ENCODE results near the gene ADM5.

ADM5 gene, protein sequence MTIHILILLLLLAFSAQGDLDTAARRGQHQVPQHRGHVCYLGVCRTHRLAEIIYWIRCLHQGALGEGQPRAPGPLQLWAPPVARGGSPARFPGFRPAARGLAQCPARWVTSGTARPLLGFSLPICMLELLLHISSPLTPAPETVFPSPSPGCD

DNA sequence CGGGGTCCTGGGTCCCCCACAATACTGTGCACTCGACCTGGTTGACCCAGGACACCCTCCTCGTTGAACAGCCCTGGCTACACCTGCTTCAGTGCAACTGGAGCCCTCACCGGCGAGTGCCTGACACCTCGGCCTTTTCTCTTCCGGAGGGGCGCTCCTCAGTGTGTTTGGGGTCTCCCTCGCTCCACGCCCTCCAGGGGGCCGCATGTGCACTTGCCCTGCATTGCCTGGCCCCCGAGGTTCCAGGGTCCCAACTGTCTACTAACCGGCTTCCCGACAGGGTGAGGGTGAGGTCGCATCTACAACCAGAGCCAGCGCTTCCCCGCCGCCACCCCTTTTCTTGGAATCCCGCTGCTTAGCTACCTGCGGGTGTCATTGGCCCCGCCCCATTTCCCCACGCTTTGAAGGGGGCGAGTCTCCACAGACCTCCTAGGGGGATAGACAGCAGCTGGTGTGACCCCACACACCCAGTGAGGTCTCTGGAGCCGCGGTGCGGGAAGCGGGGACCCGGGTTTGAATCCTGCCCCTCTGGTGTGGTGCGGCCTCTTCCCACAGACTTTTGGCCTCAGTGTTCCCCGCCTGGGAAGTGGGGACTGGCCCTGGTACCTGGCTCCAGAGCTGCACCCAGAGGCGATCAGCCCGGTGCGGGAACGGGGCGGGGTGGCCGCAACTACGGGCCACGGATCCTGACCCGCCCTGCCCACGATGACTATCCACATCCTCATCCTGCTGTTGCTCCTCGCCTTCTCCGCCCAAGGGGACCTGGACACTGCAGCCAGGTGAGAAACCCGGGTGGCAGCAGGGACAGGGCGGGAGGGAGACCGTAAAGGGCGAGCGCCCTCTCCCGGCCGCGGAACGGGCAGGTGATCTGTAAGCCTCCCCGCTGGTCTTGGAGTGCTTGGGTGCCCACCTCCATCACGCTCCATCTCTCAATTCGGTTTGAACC, at the start of gene ADM5:
TSS of gene ADM5 (plus strand) at position 462 of the 946 bp plus-strand sequence. CDS start at position 706, 244 bp downstream.
- DNase-seq = peak in 1 of 2 donors; percentile 1

DNA sequence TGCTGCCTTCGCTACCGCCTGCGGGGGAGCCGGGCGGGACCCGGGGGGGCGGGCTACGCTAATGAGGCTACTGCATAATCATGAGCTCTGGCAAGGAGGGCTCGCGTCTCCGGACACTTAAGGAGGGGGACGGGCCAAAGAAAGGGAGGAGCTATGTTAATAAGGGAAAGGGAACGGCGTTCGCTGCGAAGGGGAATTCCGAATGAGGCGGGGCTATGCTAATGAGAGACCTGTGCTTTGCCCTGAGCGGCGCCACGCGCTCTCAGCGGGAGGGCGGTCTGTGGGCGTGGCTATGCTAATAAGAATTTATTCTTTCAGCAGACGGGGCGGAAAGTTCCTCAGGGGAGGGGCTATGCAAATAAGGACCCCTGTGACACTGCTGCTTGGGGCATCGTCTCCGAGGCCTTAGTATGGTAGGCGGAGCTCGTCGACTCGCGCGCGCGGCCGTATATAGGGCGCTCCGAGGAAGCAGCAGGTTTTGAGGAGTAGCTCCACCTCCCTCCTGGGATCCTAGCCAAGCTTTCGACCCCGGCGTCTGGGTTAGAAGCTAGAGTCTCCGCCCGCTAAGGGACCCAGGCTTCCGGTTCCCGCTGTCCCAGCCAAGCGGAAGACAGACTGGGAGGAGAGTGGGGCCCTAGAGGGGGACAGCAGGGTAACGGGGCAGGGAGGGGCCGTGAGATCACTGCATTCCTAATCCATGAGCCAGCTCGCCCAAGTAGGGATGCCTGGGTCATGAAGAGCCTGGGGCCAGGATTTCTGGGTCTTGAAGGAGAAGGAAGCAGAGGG, 49.1 kb upstream of the ADM5 start, which contains the start of gene RRAS:
TSS of gene RRAS (minus strand) at position 31 of the 786 bp plus-strand sequence. CDS start 45 bp downstream, outside the sequence.
- DNase-seq = peak; percentile 98 to 99

DNA sequence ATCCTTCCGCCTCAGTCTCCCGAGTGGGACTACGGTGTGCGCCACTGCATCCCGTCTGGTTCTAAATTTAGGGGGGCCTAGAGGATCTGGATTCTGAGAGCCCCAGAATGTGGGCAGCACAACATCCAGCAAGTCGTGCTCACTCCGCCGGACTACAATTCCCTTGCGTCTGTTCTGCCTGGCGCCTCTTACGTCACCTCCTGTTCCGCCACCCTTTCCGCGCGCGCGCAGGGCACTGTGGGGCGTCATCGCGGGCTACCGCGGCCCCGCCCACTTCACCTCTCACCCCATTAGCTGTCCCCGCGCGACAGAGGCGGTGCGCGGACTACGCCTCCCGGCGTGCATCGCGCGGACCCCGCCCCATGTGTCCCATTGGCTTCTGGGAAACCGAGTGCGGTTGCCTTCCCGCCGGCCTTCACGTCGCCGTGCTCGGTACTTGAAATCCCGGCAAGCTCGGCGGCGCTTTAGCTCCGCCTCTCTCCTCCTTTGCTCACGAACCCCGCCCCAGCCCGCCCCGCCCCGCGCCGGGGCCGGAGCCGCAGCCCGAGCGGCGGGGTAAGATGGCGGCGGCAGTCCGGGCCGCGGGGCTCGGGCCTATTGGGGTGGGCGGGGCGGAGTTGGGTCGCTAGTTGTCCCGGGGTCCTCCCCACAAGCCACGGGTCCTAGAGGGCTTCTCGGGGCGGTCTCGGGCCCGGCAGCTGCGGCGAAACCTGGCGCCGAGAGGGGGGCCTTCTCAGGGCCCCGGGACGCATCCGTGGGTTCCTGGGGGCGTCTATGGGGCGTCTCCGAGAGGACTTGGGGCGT, 47.5 kb upstream of the ADM5 start, which contains the start of gene SCAF1:
TSS of gene SCAF1 (plus strand) at position 522 of the 804 bp plus-strand sequence. CDS start 2,818 bp downstream, outside the sequence.
- DNase-seq = peak; percentile 98 to 99

DNA sequence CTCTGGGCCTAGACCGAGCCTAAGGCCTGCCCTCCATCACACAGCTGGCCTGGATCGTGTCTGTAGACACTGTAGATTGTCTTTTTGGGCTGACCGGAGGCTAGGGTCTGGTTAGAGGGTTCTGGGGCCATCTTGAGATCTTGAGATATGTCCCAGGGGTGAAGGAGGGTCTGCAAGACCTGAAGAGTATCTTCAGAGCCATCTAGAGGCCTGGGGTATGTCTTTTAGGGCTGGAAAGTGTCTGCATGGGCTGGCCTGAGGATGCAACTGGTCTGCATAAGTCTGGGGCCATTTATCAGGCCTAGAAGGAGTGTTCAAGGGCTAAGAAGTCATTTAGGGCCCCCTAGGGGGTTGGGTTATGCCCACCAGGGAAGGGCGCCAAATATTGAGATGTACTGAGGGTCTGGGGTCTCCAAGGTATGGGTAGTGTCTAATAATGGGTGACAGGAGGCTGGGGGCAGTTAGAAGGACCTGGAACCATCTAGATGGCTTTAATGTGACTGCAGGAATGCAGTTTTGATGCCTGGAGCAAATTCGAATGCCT, 46.8 kb upstream of the ADM5 start:
- DNase-seq = no peak

DNA sequence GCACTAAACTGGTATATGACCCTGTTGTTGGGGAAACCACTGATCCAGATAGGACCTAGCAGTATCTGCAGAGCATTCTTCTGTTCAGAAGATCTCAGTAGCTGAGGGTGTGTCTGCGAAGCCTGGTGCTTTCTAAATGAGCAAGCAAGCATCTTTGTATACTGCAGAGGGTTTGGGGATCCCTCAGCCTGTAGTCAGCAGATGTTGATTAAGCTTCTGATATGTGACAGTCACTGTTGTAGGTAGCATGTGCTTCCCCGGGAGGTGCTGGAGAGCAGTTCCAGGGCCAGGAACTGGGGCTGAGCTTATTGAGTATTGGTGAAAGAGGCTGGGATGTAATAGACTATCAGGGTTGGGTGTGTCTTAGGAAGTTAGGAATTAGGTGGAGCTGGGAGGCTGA, 45.9 kb upstream of the ADM5 start:
- DNase-seq = no peak

DNA sequence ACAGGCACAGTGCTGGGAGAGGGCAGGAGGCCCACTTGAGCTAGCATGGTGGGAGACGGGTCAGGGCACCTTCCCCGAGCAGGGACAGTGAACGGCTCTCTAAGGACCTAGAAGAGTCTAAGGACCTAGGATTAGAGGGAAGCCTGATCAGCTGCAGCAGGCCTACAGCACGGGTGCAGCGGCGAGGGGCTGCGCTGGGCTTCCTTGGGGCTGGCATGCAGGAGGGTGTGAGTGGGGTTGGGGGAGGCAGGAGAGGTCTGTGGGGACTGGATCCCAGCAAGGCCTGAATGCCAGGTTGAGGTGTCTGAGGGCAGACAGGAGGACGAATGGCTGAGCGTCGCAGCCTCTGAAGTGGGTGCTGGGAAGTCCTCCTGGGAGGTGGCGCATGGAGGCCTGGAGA, 43.8 kb upstream of the ADM5 start:
- DNase-seq = no peak

DNA sequence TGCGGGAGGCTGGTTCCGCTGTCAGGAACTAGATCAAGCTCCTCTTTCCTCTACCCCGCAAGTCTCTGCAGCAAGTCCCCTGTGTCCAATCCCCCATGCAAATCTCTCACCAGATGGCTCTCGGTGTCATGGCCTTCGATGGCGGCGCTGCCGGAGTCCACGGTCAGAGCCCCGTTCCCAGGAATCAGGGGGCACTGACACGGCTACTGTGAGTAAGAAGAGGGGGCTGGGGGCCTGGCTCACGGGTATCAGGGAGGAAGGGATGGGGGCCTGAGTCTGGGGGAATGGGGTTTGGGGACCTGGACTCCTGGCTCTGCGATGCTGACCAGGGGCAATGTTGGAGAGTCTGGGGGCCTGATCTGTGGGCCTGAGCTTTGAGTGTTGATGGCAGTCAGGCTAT, 43.4 kb upstream of the ADM5 start:
- no peak for DNase-seq

DNA sequence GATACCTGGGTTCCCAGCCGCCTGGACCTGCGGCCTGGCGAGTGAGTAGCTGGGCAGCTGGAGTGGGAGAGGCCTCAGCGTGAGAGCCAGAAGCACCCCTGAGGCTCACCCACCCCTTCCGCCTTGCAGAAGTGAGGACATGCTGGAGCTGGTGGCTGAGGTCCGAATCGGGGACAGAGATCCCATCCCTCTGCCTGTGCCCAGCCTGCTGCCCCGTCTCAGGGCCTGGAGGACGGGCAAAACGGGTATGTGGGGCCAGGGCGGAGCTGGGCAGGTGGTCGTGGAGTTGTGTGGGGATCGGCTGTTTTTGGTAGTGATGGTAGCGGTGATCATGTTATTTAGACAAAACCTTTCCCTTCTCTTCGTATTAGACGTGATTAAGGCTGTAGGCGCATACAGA, 42.8 kb upstream of the ADM5 start:
- no peak for DNase-seq

DNA sequence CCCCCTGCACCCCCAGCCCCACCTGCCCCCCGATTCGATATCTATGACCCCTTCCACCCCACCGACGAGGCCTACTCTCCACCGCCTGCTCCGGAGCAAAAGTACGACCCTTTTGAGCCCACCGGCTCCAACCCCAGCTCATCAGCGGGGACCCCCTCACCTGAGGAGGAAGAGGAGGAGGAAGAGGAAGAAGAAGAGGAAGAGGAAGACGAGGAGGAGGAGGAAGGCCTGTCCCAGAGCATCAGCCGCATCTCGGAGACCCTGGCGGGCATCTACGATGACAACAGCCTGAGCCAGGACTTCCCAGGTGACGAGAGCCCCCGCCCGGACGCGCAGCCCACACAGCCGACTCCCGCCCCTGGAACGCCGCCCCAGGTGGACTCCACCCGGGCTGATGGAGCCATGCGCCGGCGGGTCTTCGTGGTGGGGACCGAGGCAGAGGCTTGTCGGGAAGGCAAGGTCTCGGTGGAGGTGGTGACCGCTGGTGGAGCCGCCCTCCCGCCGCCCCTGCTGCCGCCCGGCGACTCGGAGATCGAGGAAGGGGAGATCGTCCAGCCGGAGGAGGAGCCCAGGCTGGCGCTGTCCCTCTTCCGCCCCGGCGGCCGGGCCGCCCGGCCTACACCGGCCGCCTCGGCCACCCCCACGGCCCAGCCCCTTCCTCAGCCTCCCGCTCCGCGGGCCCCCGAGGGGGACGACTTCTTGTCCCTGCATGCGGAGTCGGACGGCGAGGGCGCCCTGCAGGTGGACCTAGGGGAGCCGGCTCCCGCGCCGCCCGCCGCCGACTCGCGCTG, 38.2 kb upstream of the ADM5 start:
- no peak for DNase-seq

DNA sequence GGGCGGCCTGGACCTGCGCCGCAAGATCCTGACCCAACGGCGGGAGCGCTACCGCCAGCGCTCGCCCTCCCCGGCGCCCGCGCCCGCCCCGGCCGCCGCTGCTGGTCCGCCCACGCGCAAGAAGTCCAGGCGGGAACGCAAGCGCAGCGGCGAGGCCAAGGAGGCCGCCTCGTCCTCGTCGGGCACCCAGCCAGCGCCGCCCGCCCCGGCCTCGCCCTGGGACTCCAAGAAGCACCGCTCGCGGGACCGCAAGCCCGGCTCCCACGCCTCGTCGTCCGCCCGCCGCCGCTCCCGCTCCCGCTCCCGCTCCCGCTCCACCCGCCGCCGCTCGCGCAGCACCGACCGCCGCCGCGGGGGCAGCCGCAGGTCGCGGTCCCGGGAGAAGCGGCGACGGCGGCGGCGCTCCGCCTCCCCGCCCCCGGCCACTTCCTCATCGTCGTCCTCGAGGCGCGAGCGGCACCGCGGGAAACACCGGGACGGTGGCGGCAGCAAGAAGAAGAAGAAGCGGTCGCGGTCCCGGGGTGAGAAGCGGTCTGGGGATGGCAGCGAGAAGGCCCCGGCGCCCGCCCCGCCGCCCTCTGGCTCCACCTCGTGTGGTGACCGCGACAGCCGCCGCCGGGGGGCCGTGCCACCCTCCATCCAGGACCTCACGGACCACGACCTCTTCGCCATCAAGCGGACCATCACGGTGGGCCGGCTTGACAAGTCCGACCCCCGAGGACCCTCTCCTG, 37.4 kb upstream of the ADM5 start:
- no peak for DNase-seq

DNA sequence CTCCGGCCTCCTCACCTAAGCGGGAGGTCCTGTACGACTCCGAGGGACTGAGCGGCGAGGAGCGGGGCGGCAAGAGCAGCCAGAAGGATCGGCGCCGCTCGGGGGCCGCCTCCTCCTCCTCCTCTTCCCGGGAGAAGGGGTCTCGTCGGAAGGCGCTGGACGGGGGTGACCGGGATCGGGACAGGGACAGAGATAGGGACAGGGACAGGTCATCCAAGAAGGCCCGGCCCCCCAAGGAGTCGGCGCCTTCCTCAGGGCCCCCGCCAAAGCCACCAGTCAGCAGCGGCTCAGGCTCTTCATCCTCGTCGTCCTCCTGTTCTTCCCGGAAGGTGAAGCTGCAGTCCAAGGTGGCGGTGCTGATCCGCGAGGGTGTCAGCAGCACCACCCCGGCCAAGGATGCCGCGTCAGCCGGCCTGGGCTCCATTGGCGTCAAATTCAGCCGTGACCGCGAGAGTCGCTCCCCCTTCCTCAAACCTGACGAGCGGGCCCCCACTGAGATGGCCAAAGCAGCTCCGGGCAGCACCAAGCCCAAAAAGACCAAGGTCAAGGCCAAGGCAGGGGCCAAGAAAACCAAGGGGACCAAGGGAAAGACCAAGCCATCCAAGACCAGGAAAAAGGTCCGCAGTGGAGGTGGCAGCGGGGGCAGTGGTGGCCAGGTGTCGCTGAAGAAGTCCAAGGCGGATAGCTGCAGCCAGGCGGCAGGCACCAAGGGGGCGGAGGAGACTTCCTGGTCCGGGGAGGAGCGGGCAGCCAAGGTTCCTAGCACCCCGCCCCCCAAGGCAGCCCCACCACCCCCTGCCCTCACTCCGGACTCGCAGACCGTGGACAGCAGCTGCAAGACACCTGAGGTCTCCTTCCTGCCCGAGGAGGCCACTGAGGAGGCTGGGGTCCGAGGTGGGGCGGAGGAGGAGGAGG, 36.6 kb upstream of the ADM5 start:
- DNase-seq = no peak

DNA sequence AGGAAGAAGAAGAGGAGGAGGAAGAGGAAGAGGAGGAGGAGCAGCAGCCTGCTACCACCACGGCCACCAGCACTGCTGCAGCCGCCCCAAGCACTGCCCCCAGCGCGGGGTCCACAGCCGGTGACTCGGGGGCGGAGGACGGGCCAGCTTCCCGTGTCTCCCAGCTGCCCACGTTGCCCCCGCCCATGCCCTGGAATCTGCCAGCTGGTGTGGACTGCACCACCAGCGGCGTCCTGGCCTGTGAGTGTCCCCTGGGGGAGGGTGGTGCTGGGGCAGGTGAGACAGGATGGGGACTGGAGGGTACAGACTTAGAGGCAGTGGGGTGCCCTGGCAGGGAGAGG, 36.0 kb upstream of the ADM5 start:
- no peak for DNase-seq

DNA sequence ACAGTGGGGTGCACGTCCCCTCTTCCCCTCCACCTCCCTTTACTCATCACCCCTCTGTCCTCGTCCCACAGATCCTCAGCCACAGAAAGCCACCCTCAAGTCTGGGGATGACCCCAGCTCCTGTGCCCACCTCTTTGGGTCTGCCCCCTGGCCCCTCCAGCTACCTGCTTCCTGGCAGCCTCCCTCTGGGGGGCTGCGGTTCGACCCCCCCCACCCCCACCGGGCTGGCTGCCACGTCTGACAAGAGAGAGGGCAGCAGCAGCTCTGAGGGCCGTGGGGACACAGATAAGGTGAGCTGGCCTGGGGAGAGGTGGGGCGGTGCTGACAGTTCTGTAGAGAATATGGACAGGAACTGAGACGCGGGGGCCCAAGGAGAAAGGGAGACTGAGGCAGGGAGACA, 34.8 kb upstream of the ADM5 start:
- no peak for DNase-seq

DNA sequence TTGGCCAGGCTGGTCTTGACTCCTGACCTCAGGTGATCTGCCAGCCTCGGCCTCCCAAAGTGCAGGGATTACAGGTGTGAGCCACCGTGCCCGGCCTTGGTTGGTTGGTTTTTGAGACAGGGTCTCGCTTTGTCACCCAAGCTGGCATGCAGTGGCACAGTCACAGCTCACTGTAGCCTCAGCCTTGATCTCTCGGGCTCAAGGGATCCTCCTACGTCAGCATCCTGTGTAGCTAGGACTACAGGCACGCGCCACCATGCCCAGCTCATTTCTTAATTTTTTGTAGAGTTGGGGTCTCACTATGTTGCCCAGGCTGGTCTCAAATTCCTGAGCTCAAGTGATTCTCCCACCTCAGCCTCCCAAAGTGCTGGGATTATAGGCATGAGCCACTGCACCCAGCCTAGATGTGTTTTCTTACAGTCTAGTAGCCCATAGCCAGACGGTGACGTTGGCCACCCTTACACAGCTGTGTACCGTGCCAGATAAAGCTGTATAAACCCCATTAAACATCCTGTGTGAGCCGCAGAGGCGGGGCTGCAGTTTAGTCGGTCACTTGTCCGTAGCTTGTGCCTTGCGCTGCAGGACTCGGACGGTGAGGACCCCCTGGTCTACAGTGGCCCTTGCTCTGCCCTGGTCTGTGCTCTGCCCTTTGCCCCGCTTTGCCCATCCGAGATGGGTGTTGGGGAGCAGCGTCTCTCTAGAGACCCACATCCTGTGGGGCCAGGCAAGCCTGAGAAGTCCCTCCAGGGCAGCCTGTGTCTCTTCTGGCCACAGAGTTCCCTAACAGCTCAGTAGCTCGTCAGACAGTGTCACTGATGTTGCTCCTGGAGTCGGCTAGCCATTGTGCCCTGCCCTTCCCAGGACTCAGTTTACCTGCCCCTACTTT, 33.6 kb upstream of the ADM5 start:
- no peak for DNase-seq

DNA sequence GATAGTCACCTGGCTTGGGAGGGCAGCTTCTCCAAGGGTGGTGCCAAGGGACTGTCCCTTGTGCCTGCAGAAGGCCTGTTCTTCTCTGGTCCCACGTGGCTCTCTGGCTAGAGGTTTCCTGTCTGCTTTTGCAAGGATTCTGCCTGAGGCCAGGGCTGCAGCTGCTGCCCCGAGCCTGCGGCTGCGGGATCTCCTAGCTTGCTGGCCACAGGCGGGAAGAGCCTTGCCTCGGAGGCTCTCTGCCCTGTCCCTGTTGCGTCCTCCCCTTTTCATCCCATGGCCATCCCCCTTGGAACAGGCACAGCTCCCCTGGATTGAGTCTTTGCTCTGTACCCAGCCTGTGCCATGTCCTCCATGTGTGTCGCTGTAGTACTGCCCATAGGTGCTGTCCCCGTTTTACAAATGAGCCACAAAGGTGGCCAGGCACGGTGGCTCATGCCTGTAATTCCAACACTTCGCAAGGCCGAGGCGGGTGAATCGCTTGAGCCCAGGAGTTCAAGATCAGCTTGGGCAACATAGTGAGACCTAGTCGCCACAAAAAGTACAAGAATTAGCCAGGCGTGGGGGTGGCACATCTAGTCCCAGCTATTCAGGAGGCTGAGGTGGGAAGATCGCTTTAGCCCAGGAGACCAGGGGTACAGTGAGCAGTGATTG, 32.8 kb upstream of the ADM5 start:
- DNase-seq = no peak

DNA sequence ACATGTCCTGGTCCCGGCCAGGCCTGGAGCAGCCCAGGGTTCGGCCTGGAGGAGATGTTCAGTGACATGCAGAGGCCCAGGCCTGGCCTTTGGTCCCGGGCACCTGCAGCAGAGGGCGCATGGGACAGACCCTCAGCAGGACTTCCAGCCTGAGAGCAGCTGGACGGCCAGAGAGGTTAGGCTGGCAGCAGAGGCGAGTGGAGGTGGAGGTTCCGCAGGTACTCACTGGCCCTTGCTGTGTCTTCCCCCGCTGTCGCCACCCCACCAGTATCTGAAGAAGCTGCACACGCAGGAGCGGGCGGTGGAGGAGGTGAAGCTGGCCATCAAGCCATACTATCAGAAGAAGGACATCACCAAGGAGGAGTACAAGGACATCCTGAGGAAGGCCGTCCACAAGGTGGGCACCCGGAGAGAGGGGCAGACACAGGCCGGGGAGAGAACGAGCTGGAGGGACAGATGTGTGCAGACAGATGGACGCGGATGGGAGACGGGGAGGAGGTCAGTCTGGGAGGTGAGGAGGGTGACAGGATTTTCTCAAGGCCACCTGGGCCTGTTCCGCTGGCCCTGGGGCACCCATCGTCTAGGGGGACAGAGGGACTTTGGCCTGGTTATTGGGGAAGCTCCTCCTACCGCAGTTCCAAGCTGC, 31.8 kb upstream of the ADM5 start:
- DNase-seq = no peak

DNA sequence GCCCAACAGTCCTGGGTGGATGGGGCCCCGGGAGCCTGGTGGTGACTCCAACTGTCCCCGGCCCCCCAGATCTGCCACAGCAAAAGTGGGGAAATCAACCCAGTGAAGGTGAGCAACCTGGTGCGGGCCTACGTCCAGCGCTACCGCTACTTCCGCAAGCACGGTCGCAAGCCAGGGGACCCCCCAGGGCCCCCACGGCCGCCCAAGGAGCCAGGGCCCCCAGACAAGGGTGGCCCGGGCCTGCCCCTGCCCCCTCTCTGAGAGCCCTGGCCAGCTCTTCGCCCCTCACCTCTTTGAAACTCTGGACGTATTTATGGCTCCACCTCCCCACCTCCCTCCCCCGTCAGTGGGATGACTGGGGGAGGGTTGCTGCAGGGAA, 31.3 kb upstream of the ADM5 start:
- no peak for DNase-seq

Data from hippocampal formation (tissue), 2 donors.